ENCODE results near the gene TMEM117.
"Not testable (repeated sequence)": the region's sequence is repeated elsewhere in the genome, so short reads cannot be mapped to it uniquely, and the experiment has no call there.

The TMEM117 gene

DNA sequence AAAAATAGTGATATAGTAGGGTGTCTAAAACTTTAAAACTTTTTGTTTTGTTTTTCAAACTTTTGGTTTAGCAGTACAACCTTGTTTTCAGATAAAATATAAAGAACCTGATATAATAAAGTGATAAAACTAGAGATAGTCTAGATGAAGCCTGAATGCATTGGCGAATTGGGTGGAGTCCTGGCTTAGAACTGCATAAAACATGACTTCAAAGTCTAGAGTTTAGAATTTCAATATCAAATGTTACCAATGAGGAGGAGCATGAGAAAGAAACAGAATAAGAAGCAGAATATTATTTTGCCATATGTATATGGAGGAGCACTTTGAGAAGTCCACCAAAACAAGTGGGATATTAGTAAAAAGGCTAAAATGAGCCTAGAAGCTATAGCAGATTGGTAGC lies 263.6 kb downstream of the TMEM117 start:
- DNase-seq (ENCODE audit: low spot score) = no peak

DNA sequence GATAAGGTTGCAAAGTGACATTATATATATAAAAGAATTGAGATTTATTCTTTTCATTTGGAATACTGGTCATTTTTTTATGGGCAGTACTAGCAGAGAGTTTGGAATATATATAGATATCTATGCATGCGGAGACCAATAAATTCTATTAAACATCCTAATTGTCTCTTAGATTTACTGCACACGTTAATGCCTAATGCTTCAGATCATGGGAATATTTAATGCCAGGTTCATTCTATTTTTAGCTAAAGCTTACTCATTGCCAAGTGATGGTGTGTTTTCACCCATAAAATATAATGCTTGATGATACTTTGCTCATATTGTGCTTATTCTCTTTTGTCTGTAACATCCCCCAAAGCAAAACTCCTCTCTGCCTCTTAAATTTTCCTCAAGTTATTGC lies 264.4 kb downstream of the TMEM117 start:
- DNase-seq (ENCODE audit: low spot score) = no peak

DNA sequence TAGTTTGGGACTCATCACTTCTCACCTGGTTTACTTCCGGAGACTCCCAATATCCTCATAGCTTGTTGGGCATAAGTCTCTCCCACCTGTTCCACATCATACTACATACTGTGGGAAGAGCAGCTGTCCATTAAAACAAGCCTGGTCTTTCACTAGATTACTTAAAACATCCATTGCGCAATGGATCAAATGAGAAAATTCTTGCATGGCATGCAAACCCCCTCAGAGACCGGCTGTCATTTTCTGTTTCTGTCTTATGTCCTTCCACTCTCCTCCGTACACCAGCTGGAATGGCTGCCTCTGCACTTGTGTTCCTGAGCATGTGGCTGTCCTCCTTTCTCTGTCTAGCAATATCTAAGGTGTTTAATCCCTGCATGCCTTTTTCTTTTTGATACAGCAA lies 265.6 kb downstream of the TMEM117 start:
- DNase-seq (ENCODE audit: low spot score) = no peak

DNA sequence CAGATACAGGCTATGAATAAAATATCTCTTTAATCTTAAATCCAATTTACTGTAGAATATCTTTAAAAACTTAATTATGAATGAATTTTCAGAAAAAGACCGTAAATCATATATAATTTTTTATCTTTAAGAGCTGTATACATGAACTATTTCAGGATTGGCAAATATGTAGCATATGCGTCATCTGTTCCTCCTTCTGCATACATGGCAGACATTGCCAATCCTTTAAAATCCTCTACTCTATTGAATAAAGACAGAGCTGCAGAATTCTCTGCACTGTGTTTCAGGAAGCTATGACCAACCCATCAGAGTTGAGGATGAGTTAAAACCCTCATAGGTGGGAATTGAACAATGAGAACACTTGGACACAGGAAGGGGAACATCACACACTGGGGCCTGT lies 279.0 kb downstream of the TMEM117 start:
- no peak for DNase-seq (ENCODE audit: low spot score)

DNA sequence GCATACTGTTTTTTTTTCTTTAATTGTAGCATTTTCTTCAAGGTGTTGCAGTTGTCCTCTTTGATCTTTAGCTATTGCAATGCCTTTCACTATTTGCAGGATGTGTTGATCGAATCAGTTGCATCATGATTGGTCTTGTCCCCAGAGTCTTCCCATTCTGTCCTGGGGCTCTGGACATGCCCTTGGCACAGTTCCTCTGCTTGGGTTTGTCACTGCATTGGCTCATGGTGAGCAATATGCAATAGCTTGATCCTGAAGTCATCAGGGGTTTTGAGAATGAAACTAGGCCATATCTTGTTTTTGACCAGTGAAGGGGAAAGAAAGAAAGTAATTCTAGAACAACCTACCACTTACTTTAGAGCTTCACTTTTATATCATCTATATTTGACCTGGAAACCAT lies 281.5 kb downstream of the TMEM117 start:
- DNase-seq (ENCODE audit: low spot score) = no peak

DNA sequence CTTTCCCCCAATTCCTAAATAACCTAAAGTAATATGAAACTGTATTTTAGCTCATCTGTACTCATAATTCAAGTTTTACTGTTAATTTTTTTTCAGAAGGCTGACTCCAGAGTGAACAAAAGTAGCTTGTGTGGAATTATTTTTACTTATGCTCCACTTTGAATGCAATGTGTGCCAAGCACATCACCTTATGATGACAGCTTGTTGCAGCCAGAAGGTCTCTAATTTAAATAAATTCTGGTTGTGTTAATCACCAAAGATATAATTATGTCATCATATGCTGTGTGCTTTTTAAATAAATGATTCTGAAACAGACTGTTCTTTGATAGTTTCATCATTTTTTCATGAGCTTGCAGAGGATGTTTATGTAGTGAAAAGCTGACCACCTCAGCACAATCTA lies 283.1 kb downstream of the TMEM117 start:
- no peak for DNase-seq (ENCODE audit: low spot score)

DNA sequence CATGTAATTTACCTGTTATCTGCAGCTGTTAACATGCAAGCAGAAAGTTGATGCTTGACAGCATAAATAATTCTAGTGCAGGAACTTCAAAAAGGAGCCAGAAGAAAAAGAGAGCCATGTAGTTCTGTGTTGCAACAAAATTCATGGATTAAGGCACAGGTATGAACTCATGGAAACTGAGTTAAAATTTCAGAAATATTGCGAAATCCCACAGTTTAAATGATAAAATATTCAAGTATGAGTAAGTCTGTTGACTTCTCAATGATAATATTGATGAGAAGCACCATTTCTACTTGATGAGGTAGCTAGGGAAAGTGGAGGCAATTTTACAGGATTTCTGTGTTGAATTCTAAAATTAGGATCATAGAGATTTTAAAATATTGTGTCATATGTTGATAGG lies 290.9 kb downstream of the TMEM117 start:
- no peak for DNase-seq (ENCODE audit: low spot score)

DNA sequence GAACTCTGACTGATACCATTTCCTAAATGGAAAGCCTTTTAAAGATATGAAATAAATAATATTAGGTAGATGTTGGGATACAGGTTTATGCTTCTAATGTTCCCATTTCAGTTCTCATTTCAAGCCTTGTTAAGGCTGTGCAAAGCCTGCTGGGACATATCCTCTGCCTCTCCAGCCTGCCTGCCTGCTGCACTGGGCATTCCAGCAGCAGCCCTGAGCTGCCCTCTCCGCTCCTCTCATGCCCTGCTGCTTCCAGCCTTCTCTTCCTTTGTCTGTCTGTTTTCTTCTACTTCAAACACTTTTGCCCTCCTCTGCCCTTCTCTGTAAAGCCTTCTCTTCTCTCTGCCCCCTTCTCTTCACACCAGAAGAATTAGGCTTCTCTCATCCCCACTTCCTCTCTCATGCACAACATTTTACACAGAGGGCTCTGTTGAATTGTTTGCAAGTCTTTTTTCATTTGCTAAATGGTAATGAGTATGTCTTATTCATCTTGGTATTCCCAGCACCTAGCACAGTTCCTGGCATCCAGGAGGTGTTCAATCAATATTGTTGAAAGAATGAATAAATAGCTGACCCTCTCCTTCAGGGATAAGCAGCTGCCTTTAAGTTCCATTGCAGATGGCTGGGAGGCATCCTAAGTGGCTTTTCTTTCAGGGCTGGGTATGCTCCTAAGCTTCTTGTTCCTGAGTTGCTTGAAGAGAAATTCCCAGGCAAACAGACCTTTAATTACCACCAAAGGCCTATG lies 292.3 kb downstream of the TMEM117 start:
- no peak for DNase-seq (ENCODE audit: low spot score)

DNA sequence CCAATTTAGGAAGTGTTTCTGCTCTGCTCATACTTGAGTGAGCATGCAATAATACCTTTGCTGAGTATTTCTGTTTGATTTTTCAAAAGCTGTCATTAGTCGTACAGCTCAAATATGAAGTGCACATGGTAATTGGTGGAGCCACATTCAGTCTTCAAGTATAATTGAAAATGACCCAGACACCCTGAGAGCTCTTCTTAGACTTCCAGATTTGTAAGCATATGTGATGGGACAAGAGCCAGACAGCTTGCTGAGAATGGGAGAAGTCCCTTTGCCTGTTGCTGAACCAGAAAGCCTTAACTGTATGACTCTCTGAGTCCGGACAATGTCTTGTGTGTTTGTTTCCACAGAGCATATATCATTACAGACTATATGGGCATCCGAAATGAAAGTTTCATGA lies 307.3 kb downstream of the TMEM117 start:
- no peak for DNase-seq (ENCODE audit: low spot score)

DNA sequence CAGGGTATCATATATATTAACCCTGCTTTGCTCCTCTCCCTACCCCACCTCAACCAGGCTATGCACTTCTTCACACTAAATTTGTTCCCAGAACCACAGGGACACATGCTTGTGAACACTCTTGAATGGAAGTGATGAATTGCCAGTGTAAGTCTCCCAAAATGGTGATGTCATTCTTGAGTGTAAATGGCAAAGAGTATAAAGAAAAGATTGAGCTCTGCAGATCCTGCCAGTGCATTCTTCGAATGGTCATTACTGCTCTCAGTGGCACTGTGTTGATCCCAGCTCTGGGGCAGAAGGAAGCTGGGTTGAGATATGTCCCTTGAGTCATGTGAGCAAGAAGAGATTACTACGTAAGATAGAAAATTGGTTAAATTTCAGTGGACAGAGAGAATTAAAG lies 313.1 kb downstream of the TMEM117 start:
- no peak for DNase-seq (ENCODE audit: low spot score)

DNA sequence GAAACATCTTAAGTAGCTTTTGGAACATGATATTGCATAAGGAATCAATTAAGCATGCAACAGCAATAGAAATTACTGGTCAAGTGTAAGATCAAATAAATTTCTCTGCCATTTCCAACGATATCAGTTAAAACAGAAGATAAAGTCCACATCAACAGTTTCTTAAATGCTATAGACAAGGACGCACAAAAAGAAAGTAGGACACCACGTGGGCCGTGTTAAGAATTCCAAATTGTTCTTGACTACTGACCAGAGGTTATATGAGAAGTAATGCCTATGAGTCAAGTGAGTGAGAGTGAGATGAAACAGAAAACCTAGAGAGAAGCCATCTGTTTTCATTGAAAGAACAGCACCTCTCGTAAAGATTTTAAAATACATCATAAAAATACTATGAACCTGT lies 318.2 kb downstream of the TMEM117 start:
- DNase-seq (ENCODE audit: low spot score) = no peak

DNA sequence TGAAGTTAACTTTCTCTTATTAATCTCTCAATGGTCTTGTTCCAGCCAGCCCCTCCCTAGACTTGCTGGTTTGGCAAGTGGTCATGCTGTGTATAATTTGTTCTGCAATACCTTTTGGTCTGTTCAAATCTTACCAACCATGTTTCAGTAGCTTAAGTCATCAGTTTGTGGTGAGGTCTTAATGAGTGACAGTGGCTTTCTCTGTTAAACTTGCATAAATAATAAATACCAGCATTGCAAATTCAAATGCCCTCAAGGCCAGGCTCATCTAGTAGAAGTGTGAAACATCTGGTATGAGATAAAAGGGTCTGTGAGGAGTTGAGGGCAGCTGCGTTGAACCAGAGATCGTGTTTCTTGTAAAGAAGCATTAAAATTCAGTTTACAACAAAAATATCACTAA lies 319.5 kb downstream of the TMEM117 start:
- no peak for DNase-seq (ENCODE audit: low spot score)

DNA sequence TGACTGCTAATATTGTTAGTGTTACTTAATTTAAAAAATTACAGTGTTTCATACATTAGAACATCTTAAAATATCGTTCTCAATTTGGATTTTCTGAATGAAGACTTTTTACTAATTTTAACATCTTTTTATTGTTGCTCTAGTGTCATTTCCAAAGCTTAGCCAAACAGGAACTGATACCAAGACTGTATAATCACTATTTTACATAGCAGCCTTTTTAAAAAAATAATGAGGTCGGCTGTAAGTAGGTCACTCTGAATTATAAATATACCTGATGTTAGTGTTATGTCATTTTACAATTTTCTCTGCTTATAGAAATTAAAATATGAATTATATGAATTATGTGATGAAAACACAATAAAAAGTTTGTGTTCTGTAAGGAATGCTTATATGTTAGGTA lies 321.5 kb downstream of the TMEM117 start:
- DNase-seq (ENCODE audit: low spot score) = no peak

DNA sequence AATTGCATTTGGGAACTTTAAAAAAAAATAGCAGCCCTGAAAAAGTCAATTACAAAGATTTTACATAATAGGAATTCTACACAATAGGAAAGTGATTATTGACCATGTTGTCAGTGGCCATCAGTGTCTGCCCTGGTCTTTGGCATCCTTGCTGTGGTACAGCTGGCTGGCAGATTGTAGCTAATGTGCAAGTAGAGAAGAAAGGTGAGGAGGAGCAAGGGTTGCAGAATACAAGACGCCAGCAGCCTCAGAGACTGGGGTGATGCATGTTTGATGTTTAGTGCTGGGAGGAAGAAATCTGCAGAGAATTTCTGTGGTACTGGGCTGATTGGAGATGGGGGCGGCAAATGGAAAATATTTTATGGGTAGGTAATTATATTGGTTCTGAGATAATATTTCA lies 322.9 kb downstream of the TMEM117 start:
- no peak for DNase-seq (ENCODE audit: low spot score)

DNA sequence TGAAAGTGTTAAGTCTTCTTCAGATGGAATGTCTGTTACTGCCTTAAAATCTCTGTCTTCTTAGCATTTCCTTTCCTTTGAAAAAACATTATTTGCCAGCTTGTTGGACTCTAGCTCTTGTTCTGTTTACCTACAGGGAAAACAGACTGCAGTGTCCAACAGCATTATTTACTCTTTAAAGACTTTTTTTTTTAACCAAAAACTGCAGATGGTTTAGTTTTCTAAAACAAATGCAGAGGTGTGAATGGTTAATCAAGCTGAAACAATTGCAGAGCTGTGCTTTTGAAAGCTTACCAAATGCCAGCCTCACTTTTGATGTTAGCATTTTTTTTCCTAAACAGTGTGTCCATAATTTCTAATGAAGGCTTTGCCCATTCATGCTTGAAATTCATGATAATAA lies 323.3 kb downstream of the TMEM117 start:
- no peak for DNase-seq (ENCODE audit: low spot score)

DNA sequence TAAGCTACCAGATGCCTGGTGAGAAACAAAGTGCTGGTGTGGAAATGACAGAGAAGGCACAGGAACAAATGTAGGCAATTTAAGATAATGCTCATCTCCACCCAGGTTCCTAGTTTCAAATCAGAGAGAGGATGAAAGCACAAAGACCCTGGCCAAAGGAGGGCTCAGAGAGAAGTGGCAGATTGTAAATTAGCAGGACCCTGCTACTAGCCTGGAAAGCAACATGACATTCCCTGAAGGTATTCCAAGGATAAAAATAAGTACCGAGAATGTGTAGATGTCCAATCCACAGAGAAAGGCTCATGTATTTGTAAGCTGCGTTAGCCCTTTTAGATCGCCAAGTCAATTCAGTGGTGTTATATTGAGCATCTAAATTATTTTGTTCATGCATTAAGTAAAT lies 324.0 kb downstream of the TMEM117 start:
- DNase-seq (ENCODE audit: low spot score) = no peak

DNA sequence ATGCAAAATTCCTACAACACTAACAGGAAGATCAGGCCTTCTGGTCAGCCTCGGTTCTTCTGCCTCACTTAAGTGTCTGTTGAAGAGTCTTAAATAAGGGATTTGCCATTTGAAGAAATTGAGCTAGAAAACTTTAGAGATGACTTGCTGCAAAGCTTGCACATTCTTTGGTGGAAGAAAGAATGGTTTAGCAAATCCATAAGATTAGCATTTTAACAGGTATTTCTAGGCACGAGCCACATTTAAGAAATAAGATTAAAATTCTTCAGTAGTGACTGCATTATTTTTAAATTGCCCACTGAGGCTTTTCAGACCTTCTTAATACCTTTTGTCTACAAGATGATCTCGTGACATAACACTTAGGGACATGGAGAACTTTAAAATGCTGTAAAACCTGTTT lies 327.1 kb downstream of the TMEM117 start:
- DNase-seq (ENCODE audit: low spot score) = no peak

DNA sequence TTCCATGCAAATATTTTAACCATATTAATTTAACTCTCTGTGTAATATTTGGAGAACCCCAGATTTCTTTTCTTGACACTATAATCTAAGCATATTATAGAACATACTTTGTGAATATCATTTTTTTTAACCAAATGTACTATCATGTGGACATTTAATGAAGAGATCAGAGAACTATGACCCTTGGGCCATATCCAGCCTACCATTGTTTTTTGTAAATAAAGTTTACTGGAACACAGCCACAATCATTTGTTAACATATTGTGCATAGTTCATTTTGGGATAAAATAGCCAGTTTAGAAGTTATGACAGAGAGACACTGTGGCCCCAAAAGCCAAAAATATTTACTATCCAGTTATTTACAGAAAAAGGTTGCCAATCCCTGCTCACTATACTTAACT lies 338.2 kb downstream of the TMEM117 start:
- no peak for DNase-seq (ENCODE audit: low spot score)

DNA sequence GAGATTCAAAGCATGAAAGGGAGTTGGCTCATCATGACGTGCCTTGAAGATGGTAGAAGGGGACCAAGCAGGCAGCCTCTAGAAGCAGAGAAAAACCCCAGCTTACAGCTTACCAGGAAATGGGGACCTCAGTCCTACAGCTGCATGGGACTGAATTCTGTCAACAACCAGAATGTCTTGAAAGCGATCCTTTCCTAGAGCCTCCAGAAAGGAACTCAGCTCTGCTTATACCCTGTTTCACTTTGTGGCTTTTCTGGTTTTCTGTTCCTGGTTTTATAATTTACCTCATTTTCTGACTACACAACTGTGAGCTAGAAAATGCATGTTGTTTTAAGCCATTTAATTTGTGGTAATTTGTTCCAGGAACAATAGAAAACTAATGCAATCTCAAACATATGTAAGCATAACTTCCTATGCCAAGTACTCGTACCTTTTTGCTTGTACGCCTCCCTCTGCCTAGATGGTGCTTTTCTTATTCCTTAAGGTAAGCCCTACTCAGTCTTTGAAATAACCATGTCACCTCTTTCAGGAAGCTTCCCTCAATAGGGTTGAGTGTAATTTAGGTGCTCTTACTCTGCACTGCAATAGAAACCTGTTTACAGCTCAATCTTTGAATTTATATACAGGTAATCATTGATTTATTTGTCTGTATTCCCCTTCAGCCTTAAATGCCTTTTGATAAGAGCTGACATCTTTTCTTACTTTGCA lies 348.8 kb downstream of the TMEM117 start:
- DNase-seq (ENCODE audit: low spot score) = no peak

DNA sequence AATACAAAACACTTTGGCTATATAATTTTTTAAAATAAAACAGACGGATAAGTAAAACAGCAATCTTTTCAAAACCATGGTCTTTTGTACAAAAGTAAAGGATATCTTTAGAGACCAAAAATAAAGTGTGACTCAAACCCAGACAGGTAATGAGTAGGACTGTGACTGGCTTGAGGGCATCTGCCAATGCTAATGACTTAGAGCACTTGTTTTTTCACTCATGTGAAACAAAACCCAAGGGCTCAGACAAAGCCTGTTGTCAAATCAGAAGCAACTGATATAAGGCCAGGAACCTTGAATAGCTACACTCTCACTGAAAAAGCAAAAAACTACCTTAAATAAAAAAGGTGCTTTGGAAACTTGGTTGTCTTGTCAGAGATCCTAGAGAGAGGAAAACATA lies 357.4 kb downstream of the TMEM117 start:
- no peak for DNase-seq (ENCODE audit: low spot score)

DNA sequence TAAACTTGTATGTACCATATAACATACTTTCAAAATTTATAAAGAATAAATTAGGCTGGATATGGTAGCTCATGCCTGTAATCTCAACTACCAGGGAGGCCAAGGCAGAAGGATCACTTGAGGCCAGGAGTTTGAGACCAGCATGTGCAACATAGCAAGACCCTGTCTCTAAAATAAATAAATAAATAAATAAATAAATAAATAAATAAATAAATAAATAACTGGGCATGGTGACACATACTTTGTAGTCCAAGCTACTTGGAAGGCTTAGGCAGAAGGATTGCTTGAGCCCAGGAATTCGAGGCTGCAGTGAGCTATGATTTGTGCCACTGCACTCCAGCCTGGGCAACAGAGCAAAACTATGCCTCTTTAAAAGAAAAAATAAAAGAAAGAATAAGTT lies 359.8 kb downstream of the TMEM117 start:
- not testable (repeated sequence) for DNase-seq (ENCODE audit: low spot score)

DNA sequence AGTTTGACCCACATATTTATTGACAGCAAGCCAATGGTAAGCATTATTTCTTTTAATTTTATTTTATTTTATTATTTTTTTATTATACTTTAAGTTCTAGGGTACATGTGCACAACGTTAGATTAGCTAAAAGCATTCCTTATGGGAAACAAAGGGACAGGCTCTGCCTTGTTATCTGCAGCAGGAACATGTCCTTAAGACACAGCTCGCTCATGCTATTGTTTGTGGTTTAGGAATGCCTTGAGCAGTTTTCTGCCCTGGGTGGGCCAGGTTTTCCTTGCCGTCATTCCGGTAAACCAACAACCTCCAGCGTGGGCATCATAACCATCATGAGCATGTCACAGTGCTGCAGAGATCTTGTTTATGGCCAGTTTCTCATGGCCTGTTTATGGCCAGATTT lies 370.2 kb downstream of the TMEM117 start:
- no peak for DNase-seq (ENCODE audit: low spot score)

DNA sequence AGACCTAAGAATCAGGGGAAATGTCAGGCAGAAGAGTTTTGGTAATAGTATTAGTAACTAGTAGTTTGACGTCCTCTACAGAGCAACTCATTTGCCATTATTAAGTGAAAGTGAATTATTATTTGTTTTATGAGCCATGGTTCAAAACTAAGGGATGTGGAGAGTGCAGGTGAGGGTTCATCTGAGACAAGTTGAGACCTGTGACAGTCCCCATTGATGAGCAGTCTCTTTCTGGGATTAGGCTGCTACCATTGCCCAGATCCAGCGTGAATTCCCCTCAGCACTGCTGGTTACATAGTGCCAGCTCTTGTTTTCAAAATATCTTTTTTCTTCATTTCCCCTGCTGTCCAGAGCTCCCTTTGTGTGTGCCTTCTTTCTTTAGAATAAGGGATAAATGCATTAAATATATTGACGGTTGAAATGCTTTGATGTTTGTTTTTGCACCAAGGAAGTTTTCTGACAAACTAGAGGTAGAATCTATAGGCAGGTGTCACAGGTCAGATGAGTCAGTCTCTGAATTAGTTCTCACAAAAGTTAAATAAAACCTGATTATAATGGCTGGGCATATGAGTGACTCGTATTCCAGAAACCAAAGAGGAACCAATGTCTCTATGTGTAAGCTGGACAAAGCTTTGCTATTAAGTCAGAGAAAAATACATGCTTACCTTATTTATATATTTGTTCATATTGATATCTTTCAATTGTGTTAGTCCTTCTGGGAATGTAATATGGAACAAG lies 381.4 kb downstream of the TMEM117 start:
- DNase-seq (ENCODE audit: low spot score) = no peak

Data from HuH-7 (cell line).